CD4-positive, alpha-beta memory T cell (primary cell): Measurements from ENCODE around the gene A2ML1. TPM values are rescaled to one million over a fixed set of nuclear protein-coding genes. Genes with fewer than 3 reads are reported as not detected.
A peak's percentile ranks its signal among the peaks of the same experiment; 100 is the strongest.
"Not testable (repeated sequence)": the region's sequence is repeated elsewhere in the genome, so short reads cannot be mapped to it uniquely, and the experiment has no call there.

Experiments used
- CTCF ChIA-PET: fragments of 350-600 bp; sonication (Branson Sonifier 250); formaldehyde crosslinking; loops from one replicate; lab custom pipeline; 2021; ENCODE audit warnings: inconsistent platforms; ENCODE audit not compliant: partially characterized antibody; lab: Charles Lee
- POLR2A ChIA-PET: fragments of 350-600 bp; sonication (Branson Sonifier 250); formaldehyde crosslinking; loops from one replicate; lab custom pipeline; 2021; ENCODE audit not compliant: partially characterized antibody; lab: Charles Lee
- DNase-seq, 5 donors: peaks; one replicate each; pipeline versions ENCODE4 v3.0.0 to v3.0.0-alpha.2; 2020 to 2022; ENCODE audit warnings: mixed read lengths in 1 of 5
- H3K27ac ChIP-seq: one replicate; pipeline ENCODE4 v1.7.0; 2013; ENCODE audit warnings: low read depth, low read length
- H3K27me3 ChIP-seq: 2 replicates; pipeline ENCODE4 v1.7.0; 2013; ENCODE audit warnings: mild to moderate bottlenecking, low read length, moderate library complexity; ENCODE audit not compliant: insufficient read depth
- H3K36me3 ChIP-seq: 2 replicates; pipeline ENCODE4 v1.7.0; 2013; ENCODE audit warnings: mild to moderate bottlenecking, low read length, moderate library complexity; ENCODE audit not compliant: insufficient read depth
- H3K4me1 ChIP-seq: 2 replicates; pipeline ENCODE4 v1.7.0; 2013; ENCODE audit warnings: mild to moderate bottlenecking, low read length, moderate library complexity; ENCODE audit not compliant: insufficient read depth
- H3K4me3 ChIP-seq, 2 donors: one replicate each; pipeline ENCODE4 v1.7.0; 2013; ENCODE audit warnings: low read length in 2 of 2, mild to moderate bottlenecking in 1 of 2
- H3K9me3 ChIP-seq, 2 donors: one replicate each; pipeline ENCODE4 v1.7.0; 2013; ENCODE audit warnings: low read length in 2 of 2, control low read depth in 1 of 2; ENCODE audit not compliant: control insufficient read depth in 1 of 2
- H3K27ac Mint-ChIP-seq, 7 donors: one replicate each; pipeline ENCODE4 v1.8.0; 2020 to 2021; ENCODE audit warnings: mixed read lengths in 7 of 7, mild to moderate bottlenecking in 6 of 7, inconsistent platforms in 3 of 7, moderate library complexity in 3 of 7
- H3K27me3 Mint-ChIP-seq, 2 donors: one replicate each; pipeline ENCODE4 v1.8.0; 2020 to 2021; ENCODE audit warnings: mixed read lengths in 2 of 2
- H3K36me3 Mint-ChIP-seq, 2 donors: one replicate each; pipeline ENCODE4 v1.8.0; 2020 to 2021; ENCODE audit warnings: mixed read lengths in 2 of 2, inconsistent platforms in 1 of 2, mild to moderate bottlenecking in 1 of 2
- H3K4me1 Mint-ChIP-seq, 4 donors: one replicate each; pipeline ENCODE4 v1.8.0; 2020 to 2021; ENCODE audit warnings: mixed read lengths in 4 of 4, mild to moderate bottlenecking in 1 of 4
- H3K4me3 Mint-ChIP-seq, 8 donors: one replicate each; pipeline ENCODE4 v1.8.0; 2020 to 2021; ENCODE audit warnings: mixed read lengths in 8 of 8, mild to moderate bottlenecking in 7 of 8, moderate library complexity in 6 of 8, inconsistent platforms in 3 of 8
- H3K9me3 Mint-ChIP-seq, 8 donors: one replicate each; pipeline ENCODE4 v1.8.0; 2020 to 2021; ENCODE audit warnings: mixed read lengths in 8 of 8, mild to moderate bottlenecking in 5 of 8, inconsistent platforms in 3 of 8, moderate library complexity in 1 of 8
- intact Hi-C: fragments of 100-400 bp; cut with micrococcal nuclease; formaldehyde crosslinking; loops from one replicate; pipeline ENCODE4 v1.15.1; 2023
- polyA plus RNA-seq, 2 donors: library from polyadenylated mRNA; unstranded; fragments of 300-500 nt; fragmentation: Illumina TruSeq; gene quantifications; one replicate each; pipeline ENCODE4 v1.2.3, GENCODE V29; 2021
- total RNA-seq, 2 experiments: library from RNA; stranded (reverse); gene quantifications; one replicate each; pipeline ENCODE4 v1.2.3, GENCODE V29; 2021

The A2ML1 gene
- total and polyA plus RNA-seq, 4 experiments from 2014 or later = not detected

DNA sequence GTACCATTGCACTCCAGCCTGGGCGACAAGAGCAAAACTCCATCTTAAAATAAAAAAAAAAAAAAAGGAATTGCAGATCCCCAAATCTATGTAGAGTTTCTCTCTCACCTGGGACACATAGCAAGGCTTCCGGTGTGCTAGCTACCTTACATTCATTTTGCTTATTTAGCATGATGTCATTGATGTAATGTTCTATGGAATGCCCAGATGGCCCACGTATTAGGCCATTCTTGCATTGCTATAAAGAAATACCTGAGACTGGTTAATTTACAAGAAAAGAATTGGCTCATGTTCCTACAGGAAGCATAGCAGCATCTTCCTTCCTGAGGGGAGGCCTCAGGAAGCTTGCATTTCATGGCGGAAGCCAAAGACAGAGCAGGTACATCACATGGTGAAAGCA is 36.9 kb upstream of the A2ML1 start:
- Histone ChIP-seq H3K27me3 (no peaks in the 10 kb centered on the region), H3K36me3 (no peaks in the 10 kb centered on the region), H3K4me1 (no peaks in the 10 kb centered on the region), H3K9me3 (no peaks in the 10 kb centered on the region), H3K27ac (no peak overlapping the region), H3K4me3 (no peak overlapping the region)
- Mint-ChIP-seq H3K4me3 (peak overlapping the region in 1 of 8 donors; percentile 35), H3K27ac (no peak overlapping the region), H3K27me3 (no peaks in the 10 kb centered on the region), H3K9me3 (no peaks in the 10 kb centered on the region), H3K36me3 (peaks cover 4 to 6% of the 10 kb centered on the region in 2 donors), H3K4me1 (no peaks in the 10 kb centered on the region)
- intact Hi-C loops = no loop called here
- no peak for DNase-seq
- CTCF ChIA-PET = no interaction called here
- POLR2A ChIA-PET = no interaction called here

DNA sequence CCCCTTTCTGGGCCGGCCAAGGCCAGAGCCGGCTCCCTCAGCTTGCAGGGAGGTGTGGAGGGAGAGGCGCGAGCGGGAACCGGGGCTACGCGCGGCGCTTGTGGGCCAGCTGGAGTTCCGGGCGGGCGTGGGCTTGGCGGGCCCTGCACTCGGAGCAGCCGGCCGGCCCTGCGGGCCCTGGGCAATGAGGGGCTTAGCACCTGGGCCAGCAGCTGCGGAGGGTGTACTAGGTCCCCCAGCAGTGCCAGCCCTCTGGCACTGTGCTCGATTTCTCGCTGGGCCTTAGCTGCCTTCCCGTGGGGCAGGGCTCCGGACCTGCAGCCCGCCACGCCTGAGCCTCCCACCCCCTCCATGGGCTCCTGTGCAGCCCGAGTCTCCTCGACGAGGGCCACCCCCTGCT is 35.2 kb upstream of the A2ML1 start:
- H3K27ac Mint-ChIP-seq, H3K36me3 ChIP-seq, H3K27ac ChIP-seq, H3K36me3 Mint-ChIP-seq, intact Hi-C loops, H3K9me3 ChIP-seq, H3K9me3 Mint-ChIP-seq, H3K4me1 Mint-ChIP-seq, H3K27me3 Mint-ChIP-seq, H3K27me3 ChIP-seq, H3K4me3 Mint-ChIP-seq, H3K4me1 ChIP-seq, H3K4me3 ChIP-seq, CTCF ChIA-PET, POLR2A ChIA-PET, DNase-seq: not testable (repeated sequence)

DNA sequence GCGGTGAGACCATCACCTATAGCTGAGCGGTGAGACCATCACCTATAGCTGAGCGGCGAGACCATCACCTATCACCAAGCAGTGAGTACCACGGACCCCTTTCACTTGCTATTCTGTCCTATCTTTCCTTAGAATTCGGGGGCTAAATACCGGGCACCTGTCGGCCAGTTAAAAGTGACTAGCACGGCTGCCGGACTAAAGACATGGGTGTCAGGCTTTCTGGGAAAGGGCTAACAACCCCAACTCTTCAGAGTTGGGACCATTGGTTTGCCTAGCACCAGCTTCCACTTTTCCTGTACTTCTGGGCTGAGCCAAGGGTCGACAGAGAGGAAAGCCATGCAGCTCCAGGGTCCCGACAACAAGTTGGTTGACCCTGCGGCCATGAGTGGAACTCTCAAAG is 33.7 kb upstream of the A2ML1 start:
- H3K36me3 Mint-ChIP-seq, H3K4me1 ChIP-seq, H3K4me1 Mint-ChIP-seq, H3K27me3 ChIP-seq, H3K9me3 Mint-ChIP-seq, H3K27ac ChIP-seq, H3K36me3 ChIP-seq, POLR2A ChIA-PET, H3K4me3 ChIP-seq, H3K27me3 Mint-ChIP-seq, DNase-seq, H3K9me3 ChIP-seq, CTCF ChIA-PET, intact Hi-C loops: not testable (repeated sequence)
- H3K27ac Mint-ChIP-seq = peak overlapping the region in 2 of 7 donors; percentile 11 to 50
- H3K4me3 Mint-ChIP-seq = peak overlapping the region; percentile 56 to 86 (median 74)

DNA sequence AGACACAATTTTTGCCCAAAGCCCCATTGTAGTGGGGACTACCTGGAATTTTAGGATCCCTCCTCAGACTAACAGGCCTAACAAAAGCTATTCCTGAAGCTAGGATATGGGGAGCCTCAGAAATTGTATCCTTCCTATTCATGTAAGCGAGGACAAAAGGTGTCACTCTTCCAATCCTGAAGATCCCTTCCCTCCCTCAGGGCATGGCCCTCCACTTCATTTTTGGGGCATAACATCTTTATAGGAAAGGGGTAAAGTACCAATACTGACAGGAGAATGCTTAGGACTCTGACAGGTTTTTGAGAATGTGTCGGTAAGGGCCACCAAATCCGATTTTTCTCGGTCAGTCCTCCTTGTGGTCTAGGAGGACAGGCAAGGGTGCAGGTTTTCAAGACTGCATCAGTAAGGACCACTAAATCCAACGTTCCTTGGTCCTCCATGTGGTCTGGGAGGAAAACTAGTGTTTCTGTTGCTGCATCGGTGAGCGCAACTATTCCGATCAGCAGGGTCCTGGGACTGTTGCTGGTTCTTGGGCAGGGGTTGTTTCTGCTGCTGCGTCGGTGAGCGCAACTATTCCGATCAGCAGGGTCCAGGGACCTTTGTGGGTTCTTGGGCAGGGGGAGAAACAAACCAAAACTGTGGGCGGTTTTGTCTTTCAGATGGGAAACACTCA is 32.9 kb upstream of the A2ML1 start:
- H3K4me1 Mint-ChIP-seq, H3K4me3 ChIP-seq, CTCF ChIA-PET, POLR2A ChIA-PET, H3K27ac ChIP-seq, H3K27me3 Mint-ChIP-seq, H3K9me3 Mint-ChIP-seq, H3K9me3 ChIP-seq, H3K4me1 ChIP-seq, H3K36me3 ChIP-seq, intact Hi-C loops, DNase-seq, H3K36me3 Mint-ChIP-seq, H3K27me3 ChIP-seq: not testable (repeated sequence)
- Mint-ChIP-seq H3K4me3 (peak overlapping the region in 3 of 8 donors; percentile 69 to 86 (median 81)), H3K27ac (peak overlapping the region in 1 of 7 donors; percentile 14)

DNA sequence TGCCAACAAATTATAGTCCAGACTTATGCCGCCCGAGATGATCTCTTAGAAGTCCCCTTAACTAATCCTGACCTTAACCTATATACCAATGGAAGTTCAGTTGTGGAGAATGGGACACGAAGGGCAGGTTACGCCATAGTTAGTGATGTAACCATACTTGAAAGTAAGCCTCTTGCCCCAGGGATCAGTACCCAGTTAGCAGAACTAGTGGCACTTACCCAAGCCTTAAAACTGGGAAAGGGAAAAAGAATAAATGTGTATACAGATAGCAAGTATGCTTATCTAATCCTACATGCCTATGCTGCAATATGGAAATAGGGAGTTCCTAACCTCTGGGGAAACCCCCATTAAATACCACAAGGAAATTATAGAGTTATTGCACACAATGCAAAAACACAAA is 29.2 kb upstream of the A2ML1 start:
- H3K27me3 Mint-ChIP-seq, DNase-seq, intact Hi-C loops, H3K9me3 Mint-ChIP-seq, H3K27me3 ChIP-seq, CTCF ChIA-PET, H3K9me3 ChIP-seq, H3K4me1 Mint-ChIP-seq, H3K4me3 Mint-ChIP-seq, H3K27ac Mint-ChIP-seq, H3K36me3 Mint-ChIP-seq, H3K27ac ChIP-seq, H3K4me1 ChIP-seq, H3K4me3 ChIP-seq, POLR2A ChIA-PET, H3K36me3 ChIP-seq: not testable (repeated sequence)

DNA sequence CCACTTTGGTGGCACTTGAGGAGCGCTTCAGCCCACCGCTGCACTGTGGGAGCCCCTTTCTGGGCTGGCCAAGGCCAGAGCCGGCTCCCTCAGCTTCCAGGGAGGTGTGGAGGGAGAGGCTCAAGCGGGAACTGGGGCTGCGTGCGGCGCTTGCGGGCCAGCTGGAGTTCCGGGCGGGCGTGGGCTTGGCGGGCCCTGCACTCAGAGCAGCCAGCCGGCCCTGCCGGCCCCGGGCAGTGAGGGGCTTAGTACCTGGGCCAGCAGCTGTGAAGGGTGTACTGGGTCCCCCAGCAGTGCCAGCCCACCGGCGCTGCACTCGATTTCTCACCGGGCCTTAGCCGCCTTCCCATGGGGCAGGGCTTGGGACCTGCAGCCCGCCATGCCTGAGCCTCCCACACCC is 27.8 kb upstream of the A2ML1 start:
- H3K36me3 Mint-ChIP-seq, H3K4me1 ChIP-seq, H3K4me3 Mint-ChIP-seq, H3K4me3 ChIP-seq, H3K27ac ChIP-seq, POLR2A ChIA-PET, H3K27ac Mint-ChIP-seq, H3K27me3 ChIP-seq, H3K9me3 ChIP-seq, intact Hi-C loops, H3K36me3 ChIP-seq, DNase-seq, CTCF ChIA-PET, H3K27me3 Mint-ChIP-seq, H3K4me1 Mint-ChIP-seq: not testable (repeated sequence)
- peaks cover 0 to 15% (median 0%) of the 10 kb centered on the region in 8 donors for H3K9me3 Mint-ChIP-seq

DNA sequence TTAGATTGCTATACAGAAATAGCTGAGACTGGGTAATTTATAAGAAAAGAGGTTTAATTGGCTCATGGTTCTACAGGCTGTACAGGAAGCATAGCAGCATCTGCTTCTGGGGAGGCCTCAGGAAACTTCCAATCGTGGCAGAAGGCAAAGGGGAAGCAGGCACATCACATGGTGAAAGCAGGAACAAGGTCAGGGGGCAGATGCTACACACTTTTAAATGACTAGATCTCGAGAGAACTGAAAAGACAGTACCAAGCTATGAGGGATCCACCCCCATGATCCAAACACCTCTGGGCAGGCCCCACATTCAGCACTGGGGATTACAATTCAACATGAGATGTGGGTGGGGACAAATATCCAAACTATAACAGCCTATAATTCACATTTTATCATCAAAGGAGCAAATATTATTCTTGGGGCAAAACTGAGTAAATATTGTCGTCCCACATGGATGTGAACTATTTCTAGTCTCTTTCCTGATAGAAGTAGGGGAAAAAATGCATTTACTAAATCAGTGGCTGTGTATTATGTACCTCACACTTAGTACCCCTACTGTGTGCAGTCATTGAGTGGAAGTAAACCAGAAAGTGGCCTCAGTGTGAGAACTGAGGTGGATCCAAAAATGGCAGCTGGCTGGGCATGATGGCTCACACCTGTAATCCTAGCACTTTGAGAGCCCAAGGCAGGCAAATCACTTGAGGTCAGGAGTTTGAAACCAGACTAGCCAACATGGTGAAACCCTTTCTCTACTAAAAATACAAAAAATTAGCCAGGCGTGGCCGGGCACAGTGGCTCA is 25.4 kb upstream of the A2ML1 start:
- no peaks in the 10 kb centered on the region for H3K4me1 Mint-ChIP-seq
- Histone ChIP-seq H3K27ac (no peak overlapping the region), H3K27me3 (no peaks in the 10 kb centered on the region), H3K4me1 (no peaks in the 10 kb centered on the region), H3K36me3 (no peaks in the 10 kb centered on the region), H3K9me3 (no peaks in the 10 kb centered on the region), H3K4me3 (no peak overlapping the region)
- H3K27me3 Mint-ChIP-seq = no peaks in the 10 kb centered on the region
- no peak for DNase-seq
- H3K4me3 Mint-ChIP-seq = no peak overlapping the region
- intact Hi-C loops = no loop called here
- CTCF ChIA-PET = no interaction called here
- H3K9me3 Mint-ChIP-seq = peaks cover 0 to 15% (median 0%) of the 10 kb centered on the region in 8 donors
- POLR2A ChIA-PET = no interaction called here
- H3K27ac Mint-ChIP-seq = no peak overlapping the region
- peaks cover 0 to 7% of the 10 kb centered on the region in 2 donors for H3K36me3 Mint-ChIP-seq
